Measurements from ENCODE around the gene NUDT8.
"Not testable (repeated sequence)": the region's sequence is repeated elsewhere in the genome, so short reads cannot be mapped to it uniquely, and the experiment has no call there.

- not testable (repeated sequence) for TF ChIP-seq EZH2 (IDR thresholded peaks at IDR 0.05; ENCODE audit: low read length)
- TF ChIP-seq, protein P1, sequence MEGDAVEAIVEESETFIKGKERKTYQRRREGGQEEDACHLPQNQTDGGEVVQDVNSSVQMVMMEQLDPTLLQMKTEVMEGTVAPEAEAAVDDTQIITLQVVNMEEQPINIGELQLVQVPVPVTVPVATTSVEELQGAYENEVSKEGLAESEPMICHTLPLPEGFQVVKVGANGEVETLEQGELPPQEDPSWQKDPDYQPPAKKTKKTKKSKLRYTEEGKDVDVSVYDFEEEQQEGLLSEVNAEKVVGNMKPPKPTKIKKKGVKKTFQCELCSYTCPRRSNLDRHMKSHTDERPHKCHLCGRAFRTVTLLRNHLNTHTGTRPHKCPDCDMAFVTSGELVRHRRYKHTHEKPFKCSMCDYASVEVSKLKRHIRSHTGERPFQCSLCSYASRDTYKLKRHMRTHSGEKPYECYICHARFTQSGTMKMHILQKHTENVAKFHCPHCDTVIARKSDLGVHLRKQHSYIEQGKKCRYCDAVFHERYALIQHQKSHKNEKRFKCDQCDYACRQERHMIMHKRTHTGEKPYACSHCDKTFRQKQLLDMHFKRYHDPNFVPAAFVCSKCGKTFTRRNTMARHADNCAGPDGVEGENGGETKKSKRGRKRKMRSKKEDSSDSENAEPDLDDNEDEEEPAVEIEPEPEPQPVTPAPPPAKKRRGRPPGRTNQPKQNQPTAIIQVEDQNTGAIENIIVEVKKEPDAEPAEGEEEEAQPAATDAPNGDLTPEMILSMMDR (optimal IDR thresholded peaks at IDR 0.05 in 1 of 3, IDR thresholded peaks at IDR 0.05 in 1 of 3, conservative IDR thresholded peaks at IDR 0.05 in 1 of 3; ENCODE audit: extremely low read depth in 1 of 3, insufficient read depth in 2 of 3, low read length in 3 of 3): not testable (repeated sequence)
These were observed 25.6 kb downstream of the NUDT8 start for GRCh38 chr11:67604119-67604518.
